K562 (cell line): Measurements from ENCODE around the gene COL11A2. TPM values are rescaled to one million over a fixed set of nuclear protein-coding genes. Genes with fewer than 3 reads are reported as not detected.
A peak's percentile ranks its signal among the peaks of the same experiment; 100 is the strongest.

Experiments used
- ATAC-seq: fragments of 200-7000 bp; cut with Tn5 transposase; 3 replicates; pipeline ENCODE4 v1.9.1; 2020; ENCODE audit warnings: moderate library complexity
- BruUV-seq: library from RNA; stranded (reverse); fragments of 400-500 nt; replicated peaks from 2 replicates; lab custom pipeline; 2021; lab: Mats Ljungman, UMichigan
- CTCF ChIA-PET: fragments of 300-600 bp; formaldehyde crosslinking; extraction: SDS; loops from one replicate; lab custom pipeline; 2021; ENCODE audit warnings: low intra/inter-chr PET ratio; lab: Yijun Ruan, JAX
- POLR2A ChIA-PET: fragments of 300-600, 350-650 bp; sonication (Branson Sonifier 250); formaldehyde crosslinking; extraction: SDS; loops from one replicate; lab custom pipeline; 2021; ENCODE audit warnings: antibody characterized with exemption, inconsistent platforms; lab: Yijun Ruan, JAX
- DNase-seq, 4 experiments: peaks; one replicate each; pipeline versions ENCODE4 v3.0.0 to v3.0.0-alpha.2; 2011 to 2018; ENCODE audit warnings: low spot score in 3 of 4, mixed read lengths in 3 of 4; ENCODE audit errors: extremely low read depth in 1 of 4
- FAIRE-seq: peaks from 2 replicates; lab custom pipeline; 2011; peaks lifted over from hg19 to GRCh38; lab: Jason Lieb, UNC
- H2AFZ ChIP-seq: 2 replicates; pipeline ENCODE4 v1.6.0; 2011; ENCODE audit warnings: low read depth, low read length, control low read depth, inconsistent platforms
- H3K27ac ChIP-seq: fragments of 200-600 bp; 3 replicates; pipeline ENCODE4 v1.8.0; 2011; ENCODE audit warnings: low read depth, mild to moderate bottlenecking, control low read depth, inconsistent platforms, low read length, moderate library complexity, mixed read lengths; ENCODE audit errors: extremely low read depth
- H3K27me3 ChIP-seq, 2 experiments: fragments of 300-600 bp in 1 of 2; 2 replicates in 1 of 2; 3 replicates in 1 of 2; pipeline versions ENCODE4 v1.6.0 to v1.8.0; 2011; ENCODE audit warnings: inconsistent platforms in 2 of 2, low read length in 2 of 2, mild to moderate bottlenecking in 1 of 2, mixed read lengths in 1 of 2, moderate library complexity in 1 of 2; ENCODE audit not compliant: control insufficient read depth in 2 of 2, insufficient read depth in 2 of 2
- H3K36me3 ChIP-seq: fragments of 300-600 bp; 3 replicates; pipeline ENCODE4 v1.8.0; 2011; ENCODE audit warnings: mild to moderate bottlenecking, low read length, inconsistent platforms; ENCODE audit not compliant: control insufficient read depth, insufficient read depth
- H3K4me1 ChIP-seq, 2 experiments: fragments of 200-600 bp in 1 of 2; replicated peaks in 1 of 2; 2 replicates in 1 of 2; 3 replicates in 1 of 2; pipeline versions ENCODE4 v1.5.1 to v1.8.0; 2011; ENCODE audit warnings: inconsistent platforms in 2 of 2, low read length in 2 of 2, mild to moderate bottlenecking in 1 of 2, mixed read lengths in 1 of 2, moderate library complexity in 1 of 2; ENCODE audit not compliant: control insufficient read depth in 2 of 2, insufficient read depth in 2 of 2
- H3K4me2 ChIP-seq: 2 replicates; pipeline ENCODE4 v1.6.1; 2011; ENCODE audit warnings: low read length, control low read depth, inconsistent platforms, mixed read lengths; ENCODE audit not compliant: insufficient read depth
- H3K4me3 ChIP-seq: fragments of 200-600 bp; sonication (generic), shearing (Covaris generic); 2 replicates; pipeline ENCODE4 v1.5.1; 2016; ENCODE audit warnings: control low read depth, inconsistent platforms
- H3K79me2 ChIP-seq: fragments of 200-600 bp; 3 replicates; pipeline ENCODE4 v1.8.0; 2011; ENCODE audit warnings: low read length, inconsistent platforms; ENCODE audit not compliant: control insufficient read depth, insufficient read depth
- H3K9ac ChIP-seq, 2 experiments: 2 replicates each; pipeline versions ENCODE4 v1.6.0 to v1.6.1; 2011; ENCODE audit warnings: low read depth in 2 of 2, low read length in 2 of 2, control low read depth in 1 of 2, inconsistent platforms in 1 of 2, mild to moderate bottlenecking in 1 of 2, mixed read lengths in 1 of 2; ENCODE audit not compliant: insufficient read depth in 1 of 2
- H3K9me1 ChIP-seq: one replicate; pipeline ENCODE4 v1.6.0; 2011; ENCODE audit warnings: inconsistent platforms, mild to moderate bottlenecking, low read length, moderate library complexity; ENCODE audit not compliant: control insufficient read depth, insufficient read depth
- H3K9me3 ChIP-seq: replicated peaks from 2 replicates; pipeline ENCODE4 v1.5.1; 2011; ENCODE audit warnings: low read depth, low read length, inconsistent platforms; ENCODE audit not compliant: control insufficient read depth, insufficient read depth
- H4K20me1 ChIP-seq: replicated peaks from 2 replicates; pipeline ENCODE4 v1.6.1; 2011; ENCODE audit warnings: low read length, inconsistent platforms, mixed read lengths; ENCODE audit not compliant: control insufficient read depth, insufficient read depth
- CC2D1A ChIP-seq: fragments of 450-650 bp; IDR thresholded peaks from 2 replicates; pipeline ENCODE4 v1.6.1; 2017; ENCODE audit warnings: mild to moderate bottlenecking
- HNRNPL ChIP-seq: fragments of 200-400 bp; formaldehyde crosslinking; IDR thresholded peaks from 2 replicates; pipeline ENCODE4 v1.6.1; 2017; ENCODE audit warnings: low read depth, mild to moderate bottlenecking, low read length
- KLF16 ChIP-seq: IDR thresholded peaks from 2 replicates; pipeline ENCODE4 v1.6.1; 2016; ENCODE audit warnings: antibody characterized with exemption
- SMC3 ChIP-seq: conservative IDR thresholded peaks from 2 replicates; pipeline ENCODE4 v1.6.1; 2011; ENCODE audit warnings: low read depth, low read length, improper control_type of control experiment; ENCODE audit not compliant: insufficient read depth
- TEAD4 ChIP-seq, 2 experiments: sonication (generic) in 1 of 2; formaldehyde crosslinking in 1 of 2; IDR thresholded peaks; 2 replicates each; pipeline versions ENCODE4 v1.6.1 to v1.8.0; 2012 to 2022; ENCODE audit warnings: borderline replicate concordance in 1 of 2, inconsistent platforms in 1 of 2, low read length in 1 of 2, mild to moderate bottlenecking in 1 of 2, missing genetic modification reagents in 1 of 2
- ZBTB7A ChIP-seq: IDR thresholded peaks from 2 replicates; pipeline ENCODE4 v1.6.1; 2011; ENCODE audit warnings: low read depth, mild to moderate bottlenecking, low read length, moderate library complexity, borderline replicate concordance; ENCODE audit not compliant: control insufficient read depth
- WGBS: fragments of 100-300 bp; shearing (Covaris generic); methylation state at CpG from one replicate; pipeline ENCODE4 v1.1.6; 2016; ENCODE audit warnings: low coverage, mixed read lengths; ENCODE audit not compliant: insufficient coverage; ENCODE audit errors: missing lambda C conversion rate; 5-methylcytosine and 5-hydroxymethylcytosine counted together
- in situ Hi-C: fragments of 300-500 bp; cut with MboI; formaldehyde crosslinking; loops from 4 replicates; pipeline ENCODE4 v1.15.0; 2018; ENCODE audit warnings: inconsistent platforms, mixed read lengths
- intact Hi-C: fragments of 100-400 bp; cut with micrococcal nuclease; formaldehyde crosslinking; loops from 2 replicates; pipeline ENCODE4 v1.14.2; 2022
- polyA plus RNA-seq, 8 experiments: library from polyadenylated mRNA; depleted of rRNA in 4 of 8; stranded (reverse) in 5 of 8; unstranded in 3 of 8; fragments of >200 nt; fragmentation: Nextera tagmentation in 2 of 8; fragmentation: Illumina TruSeq in 1 of 8; extraction: Ambion mirVana in 2 of 8; extraction: Trizol in 1 of 8; gene quantifications; 2 replicates each; pipeline versions ENCODE4 v1.2.1 to v1.2.3, GENCODE V29; 2011 to 2014; ENCODE audit warnings: inconsistent platforms in 1 of 8, missing spikeins in 1 of 8
- total RNA-seq, 7 experiments: library from RNA; depleted of rRNA in 6 of 7; stranded (reverse); fragments of >200 nt in 6 of 7; fragmentation: Illumina TruSeq in 2 of 7; extraction: Trizol in 2 of 7; gene quantifications; 2 replicates each; pipeline versions ENCODE4 v1.2.1 to v1.2.3, GENCODE V29; 2011 to 2021; ENCODE audit warnings: low replicate concordance in 1 of 7
- TF ChIP-seq, protein P1 (sequence below), 3 experiments: IDR thresholded peaks in 2 of 3; conservative IDR thresholded peaks in 1 of 3; 2 replicates each; pipeline ENCODE4 v1.5.1; 2011 to 2012; ENCODE audit warnings: low read length in 3 of 3, mild to moderate bottlenecking in 3 of 3, control low read depth in 2 of 3, improper control_type of control experiment in 1 of 3, inconsistent platforms in 1 of 3, low read depth in 1 of 3, mixed read lengths in 1 of 3, moderate library complexity in 1 of 3; ENCODE audit not compliant: insufficient read depth in 2 of 3
- TF ChIP-seq, protein P2 (sequence below): IDR thresholded peaks from 3 replicates; pipeline ENCODE4 v1.6.1; 2011; ENCODE audit warnings: borderline replicate concordance, mild to moderate bottlenecking, moderate library complexity; ENCODE audit not compliant: insufficient read length; ENCODE audit errors: extremely low read depth
- TF ChIP-seq, protein P3 (sequence below): fragments of 250-450 bp; sonication (Bioruptor Pico); IDR thresholded peaks from 2 replicates; pipeline ENCODE4 v1.8.0; 2022; ENCODE audit warnings: inconsistent platforms

The COL11A2 gene
- total and polyA plus RNA-seq, 9 of the 15 experiments (the other 6 are each of a cell fraction or from before 2014, with no cell fraction given), result 0.04 to 0.35 (median 0.09) TPM; not detected in 1

DNA sequence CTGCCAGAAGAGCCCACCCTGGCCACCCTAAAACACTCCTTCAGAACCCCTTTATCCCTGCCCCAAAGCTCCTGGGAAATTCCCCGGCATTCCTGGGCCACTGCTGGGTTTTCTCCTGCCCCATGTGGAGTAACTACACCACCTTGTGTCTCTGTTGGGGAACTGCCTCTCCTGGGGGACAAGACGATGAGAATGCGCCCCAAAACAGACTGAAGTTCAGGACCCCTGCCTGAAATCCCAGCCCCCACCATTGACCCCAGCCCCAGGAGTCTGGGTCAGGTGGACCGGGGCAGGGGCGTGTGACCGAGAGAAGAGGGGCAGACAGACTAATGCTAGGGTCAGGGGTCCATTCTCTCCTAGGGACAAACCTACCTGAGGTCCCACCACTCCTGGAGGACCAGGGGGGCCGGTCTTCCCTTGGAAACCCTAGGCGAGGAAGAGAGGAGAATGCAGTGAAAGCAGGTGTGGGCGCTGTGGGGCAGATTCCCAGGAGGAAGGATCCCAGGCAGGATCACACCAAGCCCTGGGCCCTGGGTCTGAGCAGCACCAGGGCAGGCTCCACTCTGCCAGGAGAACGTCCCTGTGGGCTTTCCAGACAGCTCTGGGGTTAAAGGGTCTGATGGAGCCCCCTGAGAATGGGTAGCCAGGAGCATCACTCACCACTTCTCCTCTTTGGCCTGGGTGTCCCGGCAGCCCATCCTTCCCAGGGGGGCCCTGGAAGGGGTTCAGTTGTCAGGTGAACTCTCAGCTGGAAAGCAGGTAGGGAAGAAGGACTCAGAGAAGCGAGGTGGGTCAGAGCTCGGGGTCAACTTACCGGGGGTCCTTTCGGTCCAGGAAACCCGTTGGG is 19.4 kb downstream of the COL11A2 start:
- ATAC-seq (peak; percentile 48), FAIRE-seq (peak; percentile 88), DNase-seq (peak; percentile 53 to 78 (median 72))
- H2AFZ ChIP-seq, result no peak overlapping the region
- peaks cover 4% of the 10 kb centered on the region; the same call in 1 of the 2 replicates for H4K20me1 ChIP-seq
- no peaks in the 10 kb centered on the region for H3K9me3 ChIP-seq
- no peaks in the 10 kb centered on the region for H3K36me3 ChIP-seq
- ChIA-PET POLR2A (interaction anchor here (0.6 to 2.7 kb wide), 6 partner anchors 9 to 201 kb away, joined by 3 to 11 read pairs (median 4); partner anchors contain the start of genes RPS18 and VPS52), CTCF (interaction anchor here (0.5 to 2.7 kb wide), 7 partner anchors 11 to 172 kb away, joined by 4 to 20 read pairs (median 6); no protein-coding TSS in a partner anchor)
- 1% methylated on average over 16 of the region's 16 CpGs for WGBS
- intact Hi-C loops, result no loop called here
- H3K27me3 ChIP-seq, result peaks cover 3 to 18% of the 10 kb centered on the region in 2 experiments; a peak in 4 of 5 replicates
- no peak overlapping the region for H3K4me3 ChIP-seq
- H3K79me2 ChIP-seq, result no peaks in the 10 kb centered on the region
- no peak overlapping the region for H3K4me2 ChIP-seq
- H3K9me1 ChIP-seq, result no peaks in the 10 kb centered on the region
- no TSS peak for BruUV-seq
- no peak overlapping the region for H3K27ac ChIP-seq
- in situ Hi-C loops, result no loop called here
- 0 out of 4 replicates have a peak overlapping the region, but pooled peaks of 1 of the 2 experiments have one; percentile 6 for H3K9ac ChIP-seq
- no peaks in the 10 kb centered on the region for H3K4me1 ChIP-seq
- peak; percentile 77 for TF ChIP-seq SMC3
- TF ChIP-seq TEAD4 (IDR thresholded peaks at IDR 0.05; ENCODE audit: low read length), result 0 out of 2 replicates have a peak, but pooled peaks have one; percentile 27
- TF ChIP-seq TEAD4 (CRISPR knock-in tag; IDR thresholded peaks at IDR 0.05; ENCODE audit: borderline replicate concordance), result no peak
- TF ChIP-seq KLF16, result peak; percentile 23; the same call in 1 of the 2 replicates
- 0 out of 2 replicates have a peak, but pooled peaks have one; percentile 40 for TF ChIP-seq CC2D1A
- TF ChIP-seq, protein P1, sequence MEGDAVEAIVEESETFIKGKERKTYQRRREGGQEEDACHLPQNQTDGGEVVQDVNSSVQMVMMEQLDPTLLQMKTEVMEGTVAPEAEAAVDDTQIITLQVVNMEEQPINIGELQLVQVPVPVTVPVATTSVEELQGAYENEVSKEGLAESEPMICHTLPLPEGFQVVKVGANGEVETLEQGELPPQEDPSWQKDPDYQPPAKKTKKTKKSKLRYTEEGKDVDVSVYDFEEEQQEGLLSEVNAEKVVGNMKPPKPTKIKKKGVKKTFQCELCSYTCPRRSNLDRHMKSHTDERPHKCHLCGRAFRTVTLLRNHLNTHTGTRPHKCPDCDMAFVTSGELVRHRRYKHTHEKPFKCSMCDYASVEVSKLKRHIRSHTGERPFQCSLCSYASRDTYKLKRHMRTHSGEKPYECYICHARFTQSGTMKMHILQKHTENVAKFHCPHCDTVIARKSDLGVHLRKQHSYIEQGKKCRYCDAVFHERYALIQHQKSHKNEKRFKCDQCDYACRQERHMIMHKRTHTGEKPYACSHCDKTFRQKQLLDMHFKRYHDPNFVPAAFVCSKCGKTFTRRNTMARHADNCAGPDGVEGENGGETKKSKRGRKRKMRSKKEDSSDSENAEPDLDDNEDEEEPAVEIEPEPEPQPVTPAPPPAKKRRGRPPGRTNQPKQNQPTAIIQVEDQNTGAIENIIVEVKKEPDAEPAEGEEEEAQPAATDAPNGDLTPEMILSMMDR (IDR thresholded peaks at IDR 0.05 in 2 of 3, conservative IDR thresholded peaks at IDR 0.05 in 1 of 3; ENCODE audit: insufficient read depth in 2 of 3, low read depth in 1 of 3, low read length in 3 of 3), result peak; percentile 86 to 89 (median 86)
- TF ChIP-seq, protein P2, sequence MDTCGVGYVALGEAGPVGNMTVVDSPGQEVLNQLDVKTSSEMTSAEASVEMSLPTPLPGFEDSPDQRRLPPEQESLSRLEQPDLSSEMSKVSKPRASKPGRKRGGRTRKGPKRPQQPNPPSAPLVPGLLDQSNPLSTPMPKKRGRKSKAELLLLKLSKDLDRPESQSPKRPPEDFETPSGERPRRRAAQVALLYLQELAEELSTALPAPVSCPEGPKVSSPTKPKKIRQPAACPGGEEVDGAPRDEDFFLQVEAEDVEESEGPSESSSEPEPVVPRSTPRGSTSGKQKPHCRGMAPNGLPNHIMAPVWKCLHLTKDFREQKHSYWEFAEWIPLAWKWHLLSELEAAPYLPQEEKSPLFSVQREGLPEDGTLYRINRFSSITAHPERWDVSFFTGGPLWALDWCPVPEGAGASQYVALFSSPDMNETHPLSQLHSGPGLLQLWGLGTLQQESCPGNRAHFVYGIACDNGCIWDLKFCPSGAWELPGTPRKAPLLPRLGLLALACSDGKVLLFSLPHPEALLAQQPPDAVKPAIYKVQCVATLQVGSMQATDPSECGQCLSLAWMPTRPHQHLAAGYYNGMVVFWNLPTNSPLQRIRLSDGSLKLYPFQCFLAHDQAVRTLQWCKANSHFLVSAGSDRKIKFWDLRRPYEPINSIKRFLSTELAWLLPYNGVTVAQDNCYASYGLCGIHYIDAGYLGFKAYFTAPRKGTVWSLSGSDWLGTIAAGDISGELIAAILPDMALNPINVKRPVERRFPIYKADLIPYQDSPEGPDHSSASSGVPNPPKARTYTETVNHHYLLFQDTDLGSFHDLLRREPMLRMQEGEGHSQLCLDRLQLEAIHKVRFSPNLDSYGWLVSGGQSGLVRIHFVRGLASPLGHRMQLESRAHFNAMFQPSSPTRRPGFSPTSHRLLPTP, result no peak
- TF ChIP-seq HNRNPL, result no peak
- TF ChIP-seq ZBTB7A, result peak; percentile 48; the same call in 1 of the 2 replicates
- TF ChIP-seq, protein P3, sequence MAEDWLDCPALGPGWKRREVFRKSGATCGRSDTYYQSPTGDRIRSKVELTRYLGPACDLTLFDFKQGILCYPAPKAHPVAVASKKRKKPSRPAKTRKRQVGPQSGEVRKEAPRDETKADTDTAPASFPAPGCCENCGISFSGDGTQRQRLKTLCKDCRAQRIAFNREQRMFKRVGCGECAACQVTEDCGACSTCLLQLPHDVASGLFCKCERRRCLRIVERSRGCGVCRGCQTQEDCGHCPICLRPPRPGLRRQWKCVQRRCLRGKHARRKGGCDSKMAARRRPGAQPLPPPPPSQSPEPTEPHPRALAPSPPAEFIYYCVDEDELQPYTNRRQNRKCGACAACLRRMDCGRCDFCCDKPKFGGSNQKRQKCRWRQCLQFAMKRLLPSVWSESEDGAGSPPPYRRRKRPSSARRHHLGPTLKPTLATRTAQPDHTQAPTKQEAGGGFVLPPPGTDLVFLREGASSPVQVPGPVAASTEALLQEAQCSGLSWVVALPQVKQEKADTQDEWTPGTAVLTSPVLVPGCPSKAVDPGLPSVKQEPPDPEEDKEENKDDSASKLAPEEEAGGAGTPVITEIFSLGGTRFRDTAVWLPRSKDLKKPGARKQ (CRISPR knock-in tag), result no peak
